Measurements from ENCODE around the gene RPL4. TPM values are rescaled to one million over a fixed set of nuclear protein-coding genes. Genes with fewer than 3 reads are reported as not detected.
A peak's percentile ranks its signal among the peaks of the same experiment; 100 is the strongest.

The RPL4 gene
- total and polyA plus RNA-seq, 9 of the 15 experiments (the other 6 are each of a cell fraction or from before 2014, with no cell fraction given): 2,055 to 7,760 (median 5,069) TPM

GRCh38 chr15:66452971-66453580 is 51.6 kb downstream of the RPL4 start:
- no peaks in the 10 kb centered on the region for H3K4me1 ChIP-seq (replicated peaks in 1 of 2; ENCODE audit: control insufficient read depth in 2 of 2, insufficient read depth in 2 of 2, low read length in 2 of 2)
- BruUV-seq (replicated peaks): TSS peak; percentile 7
- no peaks in the 10 kb centered on the region for H4K20me1 ChIP-seq (replicated peaks; ENCODE audit: control insufficient read depth, insufficient read depth, low read length)
- in situ Hi-C loops (cut with MboI): no loop called here
- CTCF ChIA-PET (ENCODE audit: low intra/inter-chr PET ratio): no interaction called here
- 89% methylated on average over 1 of the region's 1 CpG for WGBS (ENCODE audit: insufficient coverage, low coverage, missing lambda C conversion rate)
- H3K79me2 ChIP-seq (ENCODE audit: control insufficient read depth, insufficient read depth, low read length): no peaks in the 10 kb centered on the region
- no peak for DNase-seq (ENCODE audit: extremely low read depth in 1 of 4, low spot score in 3 of 4)
- intact Hi-C loops (cut with micrococcal nuclease): no loop called here
- no peaks in the 10 kb centered on the region for H3K9me1 ChIP-seq (ENCODE audit: control insufficient read depth, insufficient read depth, low read length)
- H3K27me3 ChIP-seq (ENCODE audit: control insufficient read depth in 2 of 2, insufficient read depth in 2 of 2, low read length in 2 of 2): no peaks in the 10 kb centered on the region
- POLR2A ChIA-PET: interaction anchor here (0.6 kb wide), 2 partner anchors 21 to 646 kb away, joined by 3 to 4 read pairs; no protein-coding TSS in a partner anchor
- no peak overlapping the region for H3K4me2 ChIP-seq (ENCODE audit: insufficient read depth, low read length)
- no peak overlapping the region for H2AFZ ChIP-seq (ENCODE audit: low read depth, low read length)
- FAIRE-seq: no peak
- no peak overlapping the region for H3K9ac ChIP-seq (ENCODE audit: insufficient read depth in 1 of 2, low read depth in 2 of 2, low read length in 2 of 2)
- H3K4me3 ChIP-seq: no peak overlapping the region
- no peak overlapping the region for H3K27ac ChIP-seq (ENCODE audit: extremely low read depth, low read depth, low read length)
- peaks cover 21% of the 10 kb centered on the region; the same call in 1 of the 3 replicates for H3K36me3 ChIP-seq (ENCODE audit: control insufficient read depth, insufficient read depth, low read length)
- ATAC-seq: no peak; the same call in 2 of the 3 replicates
- H3K9me3 ChIP-seq (replicated peaks; ENCODE audit: control insufficient read depth, insufficient read depth, low read depth, low read length): no peaks in the 10 kb centered on the region; the same call in 1 of the 2 replicates
- TF ChIP-seq EP300 (IDR thresholded peaks at IDR 0.05; ENCODE audit: low read length) (no peak), ZNF384 (IDR thresholded peaks at IDR 0.05; ENCODE audit: low read depth, low read length) (no peak), ZMIZ1 (IDR thresholded peaks at IDR 0.05; ENCODE audit: low read depth in 2 of 2, low read length in 2 of 2) (no peak), HNRNPLL (IDR thresholded peaks at IDR 0.05; ENCODE audit: low read depth, low read length, poor library complexity, severe bottlenecking) (no peak), NR3C1 (CRISPR knock-in tag; IDR thresholded peaks at IDR 0.05) (no peak), GTF2A2 (tag; IDR thresholded peaks at IDR 0.05) (no peak), ZNF507 (tag; conservative IDR thresholded peaks at IDR 0.05) (no peak), MED1 (CRISPR knock-in tag; IDR thresholded peaks at IDR 0.05; ENCODE audit: borderline replicate concordance) (no peak), ATF2 (CRISPR knock-in tag; IDR thresholded peaks at IDR 0.05) (no peak), HEY1 (CRISPR knock-in tag; IDR thresholded peaks at IDR 0.05; ENCODE audit: borderline replicate concordance) (no peak), HNRNPUL1 (IDR thresholded peaks at IDR 0.05; ENCODE audit: low read length) (no peak), ZFX (CRISPR knock-in tag; IDR thresholded peaks at IDR 0.05) (no peak), SIRT6 (IDR thresholded peaks at IDR 0.05; ENCODE audit: low read depth, low read length) (no peak), LARP7 (IDR thresholded peaks at IDR 0.05) (no peak)
